GM19467 (cell line): Measurements from ENCODE around the gene MAPK12.

Experiments used
- ATAC-seq: cut with Tn5 transposase; IDR thresholded peaks from one replicate; pipeline ENCODE4 v1.9.1; 2021; ENCODE audit warnings: mild to moderate bottlenecking, moderate library complexity; ENCODE audit not compliant: unreplicated experiment

MAPK12 gene

DNA sequence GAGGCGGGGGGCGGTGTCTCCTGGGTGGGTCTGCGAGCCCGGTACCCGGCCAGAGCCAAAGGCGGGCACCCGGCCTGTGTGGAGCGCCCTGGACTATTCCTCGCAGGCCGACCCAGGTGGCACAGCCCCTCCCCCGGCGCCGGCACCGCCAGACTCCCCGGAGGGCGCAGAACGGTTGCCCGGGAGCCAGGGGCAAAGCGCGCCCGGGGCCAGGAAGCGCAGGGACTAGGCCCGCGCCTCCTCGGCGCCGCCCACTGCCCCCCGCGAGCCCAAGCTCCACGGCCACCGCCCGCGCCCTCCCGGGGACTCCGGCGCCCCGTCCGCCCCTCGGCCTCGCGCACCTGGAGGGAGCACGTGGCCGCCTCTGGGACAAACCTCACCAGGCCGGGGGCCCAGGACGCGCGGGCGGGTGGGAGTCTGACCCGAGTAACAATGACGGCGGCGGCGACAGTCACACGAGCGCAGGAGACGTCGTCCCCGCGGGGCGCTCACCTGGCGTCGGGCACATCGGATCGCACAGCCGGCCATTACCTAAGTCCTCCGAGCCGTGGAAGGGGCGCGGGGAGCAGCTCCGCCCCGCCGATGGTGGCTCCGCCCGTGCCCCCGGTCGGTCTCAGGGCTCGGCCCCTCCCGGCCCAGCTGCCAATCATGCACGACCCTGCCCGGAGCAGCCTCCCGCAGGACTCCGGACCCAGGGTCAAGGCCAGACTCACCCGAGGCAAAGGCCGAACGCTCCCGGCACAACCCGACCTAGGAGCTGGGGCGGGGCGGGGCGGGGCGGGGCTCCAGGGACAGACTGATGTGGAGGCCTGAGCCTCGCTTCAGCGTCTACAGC, 38.5 kb upstream of the MAPK12 start:
- ATAC-seq: no peak

DNA sequence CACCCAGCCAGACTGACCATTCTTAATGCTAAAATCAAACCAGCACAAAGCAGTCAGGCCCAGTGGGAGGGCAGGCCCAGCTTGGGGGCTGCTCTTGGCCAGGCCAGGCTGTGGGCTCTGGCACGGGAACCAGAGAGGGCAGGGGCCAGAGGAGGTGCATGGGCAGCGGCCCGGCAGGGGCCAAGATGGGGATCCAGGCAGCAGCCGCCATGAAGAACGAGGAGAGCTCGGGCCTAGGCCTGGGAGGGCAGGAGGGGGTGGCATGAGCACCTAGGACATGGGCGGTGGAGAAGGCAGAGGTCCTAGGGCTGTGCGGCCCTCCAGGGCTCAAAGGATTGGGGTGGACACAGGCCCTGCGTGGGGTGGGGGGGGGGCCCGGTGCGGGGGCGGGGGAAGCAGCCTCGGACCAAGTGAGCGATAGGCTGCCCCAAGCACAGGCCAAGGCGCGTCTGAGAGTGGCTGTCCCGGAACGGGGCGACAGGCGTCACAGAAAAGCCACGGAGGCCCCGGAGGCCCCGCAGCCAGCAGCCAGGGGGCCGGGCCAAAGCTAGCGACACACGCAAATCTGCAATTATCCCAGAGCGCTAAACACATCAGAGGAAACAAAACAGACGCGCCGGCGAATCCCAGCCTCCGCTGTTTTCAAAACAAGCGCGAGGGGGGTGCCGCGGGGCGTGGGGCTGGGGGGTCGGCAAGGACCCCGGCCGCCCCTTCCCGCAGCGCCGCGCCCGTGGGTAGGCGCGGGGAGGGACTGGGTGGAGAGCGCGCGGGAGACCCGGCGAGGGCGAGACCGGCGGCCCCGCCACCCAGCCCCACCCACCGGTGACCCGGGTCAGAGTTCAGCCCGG, 37.7 kb upstream of the MAPK12 start:
- no peak for ATAC-seq

DNA sequence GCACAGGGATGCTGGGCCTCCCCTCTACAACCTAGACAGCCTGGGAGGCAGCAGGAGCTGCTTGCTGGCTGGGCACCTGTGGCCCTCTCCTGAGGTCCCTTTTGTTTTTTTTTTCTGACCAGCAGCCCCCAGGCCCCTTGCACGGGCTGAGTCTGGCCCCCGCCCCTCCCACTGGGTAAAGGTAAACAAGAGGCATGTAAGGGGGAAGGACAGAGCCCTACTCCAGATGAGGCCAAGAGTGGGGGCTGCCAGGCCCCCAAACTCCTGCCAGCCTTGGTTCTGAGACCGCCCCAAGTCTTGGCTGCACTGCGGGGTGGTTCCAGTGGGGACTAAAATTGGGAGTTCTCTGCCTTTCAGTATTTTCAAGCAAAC, 36.8 kb upstream of the MAPK12 start:
- no peak for ATAC-seq

DNA sequence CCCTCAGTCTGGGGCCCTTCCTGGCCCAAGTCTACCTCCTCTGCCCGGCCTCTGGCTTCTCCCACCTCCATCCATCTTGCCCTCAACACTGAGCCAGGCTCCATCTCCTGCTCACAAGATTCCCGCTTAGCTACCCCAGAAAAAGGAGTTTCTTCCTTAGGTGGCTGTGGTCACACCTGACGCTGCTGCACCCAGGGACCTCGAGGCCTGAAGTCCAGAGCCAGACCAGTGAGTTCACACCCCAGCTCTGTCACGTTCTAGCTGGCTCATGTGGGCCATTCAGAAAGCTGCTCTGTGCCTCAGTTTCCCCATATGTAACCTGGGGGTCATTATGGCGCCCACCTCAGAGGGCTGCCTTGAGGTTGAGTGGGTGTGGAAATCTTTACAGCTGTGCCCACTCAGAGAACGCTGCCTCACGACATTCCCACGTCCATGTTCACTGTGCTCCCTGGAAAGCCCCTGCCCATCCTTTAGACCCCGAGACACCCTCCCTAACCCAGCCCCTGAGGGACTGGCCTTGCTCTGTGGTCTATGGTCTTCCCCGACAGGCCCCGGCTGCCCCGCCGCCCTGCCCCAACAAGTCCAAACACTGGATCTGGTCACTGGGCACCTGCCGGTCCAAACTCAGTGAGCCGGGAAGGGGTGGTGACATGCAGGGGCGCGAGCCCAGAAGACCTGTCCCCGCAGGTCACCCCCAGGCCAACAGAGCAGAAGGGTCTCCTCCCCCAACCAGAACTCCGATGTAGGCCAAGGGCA, 36.2 kb upstream of the MAPK12 start:
- ATAC-seq: no peak

DNA sequence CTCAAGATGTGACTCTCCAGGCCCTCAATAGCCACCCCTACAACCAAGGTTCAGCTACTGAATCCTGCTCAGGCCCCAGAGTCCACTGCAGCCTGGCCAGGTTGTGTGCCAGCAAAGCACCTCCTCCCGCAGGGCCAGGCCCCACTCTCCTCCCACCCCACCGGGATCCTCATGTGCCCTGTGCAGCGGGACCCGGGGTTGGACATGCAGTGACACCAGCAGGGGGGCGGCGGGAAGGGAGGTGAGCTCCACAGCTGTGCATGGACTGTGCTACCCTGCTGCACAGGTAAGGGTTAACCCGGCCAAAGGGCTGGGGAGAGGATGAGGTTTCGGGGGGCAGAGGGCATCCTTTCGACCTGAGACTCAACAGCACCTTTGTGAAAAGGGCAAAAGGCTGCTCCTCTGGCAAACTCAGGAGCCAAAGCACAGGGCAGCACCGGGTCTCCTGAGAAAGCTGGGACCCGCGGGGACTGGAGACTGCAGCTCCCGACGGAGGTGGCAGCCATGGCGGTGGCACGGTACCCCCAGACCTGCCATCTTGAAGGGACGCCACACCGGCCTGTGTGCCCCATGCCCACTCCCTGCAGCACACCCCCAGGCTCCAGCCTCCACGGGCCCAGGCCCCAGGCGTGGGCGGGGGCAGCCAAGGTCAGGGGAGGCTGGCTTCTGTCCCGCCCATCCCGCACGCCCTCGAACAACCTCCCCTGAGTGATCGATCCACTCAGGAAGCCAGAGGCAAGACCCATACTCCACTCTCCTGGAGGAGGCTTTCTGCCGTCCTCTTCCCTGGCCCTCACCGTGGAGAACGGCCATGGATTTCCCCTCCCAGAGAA, 35.4 kb upstream of the MAPK12 start:
- ATAC-seq: no peak

DNA sequence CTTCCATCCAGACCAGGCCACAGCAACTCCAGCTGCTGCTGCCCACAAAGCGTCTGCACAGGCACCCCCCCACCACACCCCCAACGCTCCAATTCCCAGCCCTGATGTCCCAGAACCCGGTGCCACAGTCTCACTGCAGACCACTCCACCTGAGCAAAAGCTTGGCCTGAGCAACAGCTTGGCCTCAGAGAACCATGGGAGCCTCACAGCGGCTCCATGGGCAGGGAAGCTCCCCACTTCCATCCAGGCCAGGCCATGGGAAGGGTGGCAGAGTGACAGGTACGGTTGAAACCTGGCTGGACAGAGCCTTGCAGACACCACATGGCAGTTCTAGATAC, 32.8 kb upstream of the MAPK12 start:
- no peak for ATAC-seq

DNA sequence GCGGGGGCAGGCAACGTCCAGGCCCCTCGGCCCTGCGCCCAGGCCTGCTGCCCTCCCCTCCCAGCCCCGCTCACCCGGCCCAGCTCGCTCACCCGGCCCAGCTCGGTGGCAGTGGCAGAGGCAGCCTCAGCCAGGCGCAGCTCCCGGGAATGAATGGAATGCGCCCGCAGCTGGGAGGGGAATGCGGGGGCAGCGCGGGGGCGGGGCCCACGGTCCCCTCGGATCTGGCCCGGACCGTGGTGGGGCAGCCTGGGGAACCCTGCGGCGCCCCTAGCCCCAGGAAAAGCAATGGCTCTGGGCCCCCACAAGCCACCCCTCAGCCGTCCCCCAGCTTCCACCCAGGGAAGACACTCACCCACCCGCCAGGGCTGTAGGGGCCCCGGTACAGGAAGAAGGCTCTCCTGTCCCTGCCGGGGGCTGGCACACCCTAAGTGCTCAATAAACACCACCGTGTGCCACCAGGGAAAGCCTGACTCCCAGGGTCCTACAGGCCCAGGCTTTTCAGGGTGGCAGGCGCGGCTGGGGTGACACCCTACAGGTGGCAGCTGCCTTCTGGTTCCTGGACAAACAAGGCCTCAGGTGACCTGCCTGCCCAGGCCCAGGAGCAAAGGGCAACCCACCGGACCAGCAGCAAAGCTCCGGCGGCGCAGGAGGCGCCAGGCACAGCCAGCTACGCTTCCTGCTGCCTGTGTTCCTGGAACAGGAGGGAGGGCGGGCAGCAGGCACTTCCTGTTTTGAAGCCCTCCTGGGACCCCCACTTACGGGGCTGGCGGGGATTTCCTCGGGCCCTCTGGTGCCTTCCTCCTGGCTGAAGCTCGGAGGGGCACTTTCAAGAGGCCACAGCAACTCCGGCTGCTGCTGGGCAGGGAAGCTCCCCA, 32.2 kb upstream of the MAPK12 start:
- no peak for ATAC-seq

DNA sequence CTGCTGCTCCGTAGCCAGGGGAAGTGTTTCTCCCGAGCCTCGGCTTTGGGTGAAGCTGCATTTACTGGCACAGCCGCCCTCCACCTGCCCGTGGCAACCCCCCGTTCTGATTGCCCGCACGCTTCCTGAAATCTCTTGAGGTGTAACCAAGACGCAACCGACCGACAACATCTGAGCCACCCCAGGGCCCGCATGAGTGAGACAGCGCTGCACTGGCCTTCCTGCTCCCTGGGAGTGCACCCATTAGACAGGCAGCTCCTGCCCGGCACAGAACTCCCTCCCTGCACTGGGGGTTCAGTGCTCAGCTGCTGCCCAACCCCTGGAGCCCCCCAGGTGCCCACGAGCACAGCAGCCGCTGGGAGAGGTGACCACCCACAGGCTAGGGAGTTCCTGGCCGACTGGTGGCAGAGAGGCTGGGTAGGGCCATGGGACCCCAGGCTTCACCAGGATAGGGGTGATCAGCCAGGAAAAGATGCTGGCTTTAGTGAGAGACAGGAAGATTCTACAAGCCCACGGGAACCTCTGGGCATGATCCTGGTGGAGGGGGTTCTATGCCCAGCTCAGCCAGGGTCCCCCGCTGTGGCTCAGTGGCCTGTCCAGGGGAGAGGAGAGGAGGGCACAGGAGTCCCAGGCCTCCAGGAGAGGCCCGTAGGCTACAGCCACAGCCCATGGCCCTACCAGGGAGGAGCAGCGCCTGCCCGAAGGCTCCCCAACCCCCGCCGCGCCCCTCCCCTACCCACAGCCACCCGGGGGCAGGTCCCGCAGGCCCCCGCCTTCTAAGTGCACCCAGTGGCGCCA, 31.4 kb upstream of the MAPK12 start:
- ATAC-seq: no peak

DNA sequence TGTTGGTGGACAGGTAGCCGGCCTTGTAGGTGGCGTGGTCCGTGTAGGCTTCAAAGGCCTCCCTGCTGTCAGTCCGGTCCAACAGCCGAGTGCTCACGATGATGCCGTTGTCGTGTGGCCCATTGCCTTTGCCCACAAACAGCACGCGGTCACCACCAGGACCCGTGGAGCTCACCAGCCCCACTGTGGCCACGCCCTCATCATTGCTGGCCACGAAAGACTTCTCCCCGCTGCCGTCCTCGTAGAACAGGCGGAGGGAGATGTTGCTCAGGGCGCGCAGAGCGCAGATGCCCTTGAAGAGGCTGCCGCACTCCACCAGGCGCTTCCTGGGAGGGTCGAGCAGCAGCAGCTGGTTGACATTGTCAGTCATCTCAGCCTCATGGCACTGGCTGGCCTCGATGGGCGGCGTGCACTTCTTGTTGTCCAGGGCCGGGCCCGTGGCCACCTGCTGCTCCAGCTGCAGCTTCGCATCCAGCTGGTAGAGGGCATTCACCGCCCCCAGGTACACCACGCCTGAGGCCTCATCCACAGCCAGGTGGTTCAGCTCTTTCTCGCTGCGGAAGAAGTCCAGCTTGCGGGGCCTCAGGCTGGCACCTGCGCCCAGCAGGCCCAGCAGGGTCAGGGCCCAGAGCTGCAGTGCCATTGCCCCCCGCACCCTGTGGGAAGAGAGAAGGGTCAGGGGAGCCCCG, 28.6 kb upstream of the MAPK12 start:
- no peak for ATAC-seq

DNA sequence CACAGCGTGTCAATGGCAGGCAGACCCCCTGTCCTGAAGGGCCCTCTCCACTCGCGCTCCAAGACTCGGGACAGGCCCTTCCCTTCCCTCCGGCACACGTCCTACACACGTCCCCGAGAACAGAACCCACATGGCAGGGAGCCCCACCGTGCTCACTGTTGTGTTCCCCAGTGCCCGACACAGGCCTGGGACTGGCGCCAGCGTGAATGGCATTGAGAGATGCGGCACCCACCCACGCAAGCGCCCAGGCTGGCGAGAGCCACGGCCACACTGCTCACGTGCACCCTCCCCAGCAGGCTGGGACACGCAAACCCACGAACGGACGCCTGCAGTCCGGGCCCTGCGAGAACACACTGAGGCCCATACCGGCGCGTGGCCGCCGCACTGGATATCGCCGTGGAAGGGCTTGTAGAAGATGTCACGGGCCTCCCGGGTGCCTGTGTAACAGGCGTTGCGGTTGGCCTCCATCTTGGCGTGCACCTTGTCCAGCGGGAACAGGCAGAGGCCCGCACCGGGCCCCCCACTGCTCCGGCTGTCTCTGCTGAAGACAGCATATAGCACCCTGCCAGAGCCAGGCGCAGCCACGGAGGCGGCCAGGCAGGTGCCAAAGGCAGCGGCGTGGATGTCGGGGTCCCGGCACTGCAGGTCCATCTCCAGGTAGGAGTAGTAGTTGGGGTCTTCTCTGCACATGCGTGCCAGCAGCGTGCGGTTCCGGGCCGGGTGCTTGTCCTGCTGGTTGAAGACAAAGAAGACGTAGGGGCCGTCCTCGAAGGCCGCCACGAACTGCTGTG, 27.9 kb upstream of the MAPK12 start:
- no peak for ATAC-seq

DNA sequence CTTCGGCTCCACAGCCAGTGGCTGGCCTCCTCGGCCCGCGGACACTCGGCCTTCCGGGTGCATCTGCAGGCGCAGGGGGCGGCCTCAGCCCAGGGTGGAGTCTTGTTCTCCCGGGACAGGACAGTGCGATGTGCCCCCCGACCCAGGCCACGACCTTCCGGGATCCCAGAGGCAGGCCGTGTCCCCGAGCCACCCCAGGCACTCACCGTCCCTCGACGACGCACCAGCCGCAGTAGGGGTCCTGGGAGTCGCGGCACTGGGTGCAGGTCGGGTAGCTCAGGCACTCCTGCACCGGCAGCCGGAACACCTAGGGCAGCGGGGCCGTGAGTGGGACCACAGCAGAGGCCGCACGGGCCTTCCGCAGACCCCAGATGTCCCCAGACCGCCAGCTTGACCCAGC, 26.2 kb upstream of the MAPK12 start:
- no peak for ATAC-seq

DNA sequence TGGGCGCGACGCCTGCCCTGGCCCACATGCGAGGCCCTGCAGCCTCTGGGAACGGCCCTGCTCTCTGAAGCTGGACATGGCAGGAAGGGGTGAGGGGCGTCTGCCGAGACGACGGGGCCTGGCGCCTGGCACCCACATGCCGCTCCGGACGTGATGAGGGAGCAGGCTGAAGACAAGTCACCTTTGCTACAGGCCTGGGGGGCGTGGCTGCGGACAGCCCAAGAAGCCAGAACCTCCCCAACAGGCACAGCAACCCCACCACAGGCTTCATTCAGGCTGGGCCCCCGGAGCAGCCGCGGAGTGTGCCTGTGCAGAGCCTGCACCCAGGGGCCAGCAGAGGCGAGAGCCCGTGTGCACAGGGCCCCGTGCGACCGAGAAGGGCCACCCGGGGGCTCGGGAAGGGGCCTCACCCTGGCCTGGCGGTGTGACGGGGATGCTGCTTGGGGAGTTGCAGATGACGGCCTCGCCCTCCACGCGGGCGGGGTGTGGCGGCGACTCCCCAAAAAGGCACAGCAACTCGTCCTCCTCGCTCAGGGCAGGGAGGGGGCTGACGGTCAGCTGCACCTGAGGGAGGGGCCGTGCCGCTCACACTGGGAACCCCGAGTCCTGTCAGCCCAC, 25.3 kb upstream of the MAPK12 start:
- no peak for ATAC-seq

DNA sequence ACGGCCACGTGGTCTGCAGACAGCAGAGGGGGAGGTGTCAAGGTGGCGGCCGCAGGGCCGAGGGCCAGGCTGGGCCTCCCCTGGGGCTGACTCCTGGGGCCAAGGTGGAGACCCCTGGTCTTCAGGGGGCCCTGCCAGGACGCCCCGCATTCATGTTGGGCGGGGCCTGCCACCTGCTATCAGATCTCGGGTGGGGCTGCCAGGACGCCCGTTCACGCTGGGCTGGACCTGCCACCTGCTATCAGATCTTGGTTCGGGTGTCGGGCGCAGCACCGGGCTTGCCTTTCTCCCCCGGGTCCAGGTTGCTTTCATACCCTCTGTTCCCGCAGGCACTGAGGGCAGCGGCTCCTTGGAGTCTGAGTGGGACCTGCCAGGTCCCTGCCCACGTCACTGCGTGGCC, 24.8 kb upstream of the MAPK12 start:
- ATAC-seq: no peak

DNA sequence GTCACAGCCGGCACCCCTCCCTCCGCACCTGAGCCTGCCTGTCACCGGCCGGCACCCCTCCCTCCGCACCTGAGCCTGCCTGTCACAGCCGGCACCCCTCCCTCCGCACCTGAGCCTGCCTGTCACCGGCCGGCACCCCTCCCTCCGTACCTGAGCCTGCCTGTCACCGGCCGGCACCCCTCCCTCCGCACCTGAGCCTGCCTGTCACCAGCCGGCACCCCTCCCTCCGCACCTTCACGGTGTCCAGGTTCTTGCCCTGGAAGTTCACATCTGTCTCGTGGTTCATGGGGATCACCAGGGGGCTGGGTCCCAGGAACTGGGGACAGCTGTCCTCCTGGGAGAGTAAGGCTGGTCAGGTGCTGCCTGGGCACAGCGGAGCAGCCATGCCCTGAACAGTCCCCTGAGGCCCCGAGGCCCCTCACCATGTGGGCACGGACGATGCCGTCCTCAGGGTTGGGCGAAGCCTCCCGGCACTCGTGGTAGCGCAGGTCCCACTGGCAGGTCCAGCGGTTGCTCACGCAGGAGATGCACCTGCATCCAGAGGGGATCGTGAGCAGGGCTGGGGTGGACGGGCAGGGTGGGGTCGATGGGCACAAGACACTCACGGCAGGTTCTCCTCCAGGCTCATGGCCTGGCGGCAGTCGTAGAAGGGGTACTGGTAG, 24.2 kb upstream of the MAPK12 start:
- no peak for ATAC-seq

DNA sequence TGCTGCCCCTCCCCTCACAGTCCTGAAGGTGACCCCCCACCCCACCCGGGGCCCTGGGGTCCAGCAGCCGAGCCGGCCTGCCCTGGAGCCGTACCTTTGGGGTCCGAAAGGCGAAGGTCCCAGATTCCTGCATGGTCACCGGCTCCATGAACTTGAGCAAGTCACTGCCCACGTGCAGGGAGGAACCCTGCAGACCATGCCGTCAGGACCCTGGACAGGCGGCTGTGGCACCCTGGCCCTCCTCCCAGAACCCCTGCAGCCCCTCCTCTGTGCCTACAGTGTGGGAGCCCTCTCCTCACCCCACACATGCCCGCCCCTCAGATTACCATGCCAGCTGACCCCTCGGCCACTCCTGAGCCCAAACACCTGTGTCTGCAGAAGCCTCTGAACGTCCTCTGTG, 23.0 kb upstream of the MAPK12 start:
- ATAC-seq: no peak

DNA sequence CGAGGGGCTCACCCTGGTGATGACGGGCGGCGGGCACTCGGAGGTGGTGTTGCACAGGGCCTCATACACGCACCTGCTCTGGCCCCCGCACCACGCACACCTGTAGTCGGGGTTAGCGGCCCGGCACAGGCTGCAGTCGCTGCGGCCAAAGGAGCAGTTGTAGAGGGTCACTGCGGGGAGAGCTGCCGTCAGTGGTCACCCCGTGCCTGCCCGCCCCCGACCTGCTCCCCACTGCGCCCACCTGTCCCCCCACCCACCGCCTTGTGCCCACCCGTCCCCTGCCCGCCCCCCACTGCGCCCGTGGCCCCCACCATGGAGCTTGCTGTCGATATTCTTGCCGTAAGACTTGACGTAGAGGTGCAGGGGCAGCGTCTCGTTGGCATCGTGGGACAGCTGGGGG, 22.3 kb upstream of the MAPK12 start:
- no peak for ATAC-seq
